Cardiac muscle cell (in vitro differentiated cells and primary cell): Measurements from ENCODE around the gene TAF8. TPM values are rescaled to one million over a fixed set of nuclear protein-coding genes. Genes with fewer than 3 reads are reported as not detected.

ENCODE experiments used
- DNase-seq, 2 donors: peaks; one replicate each; pipeline versions ENCODE4 v3.0.0 to v3.0.0-alpha.2; 2010 to 2017; ENCODE audit warnings: low read depth in 1 of 2, low spot score in 1 of 2
- H3K27ac ChIP-seq: fragments of 200-600 bp; sonication (generic); 2 replicates; pipeline ENCODE4 v1.5.1; 2016
- H3K27me3 ChIP-seq: fragments of 200-600 bp; sonication (generic); 2 replicates; pipeline ENCODE4 v1.6.0; 2016; ENCODE audit warnings: control low read depth
- H3K36me3 ChIP-seq: fragments of 200-600 bp; sonication (generic); 2 replicates; pipeline ENCODE4 v1.5.1; 2016; ENCODE audit warnings: control low read depth
- H3K4me1 ChIP-seq: fragments of 200-600 bp; sonication (generic); 2 replicates; pipeline ENCODE4 v1.8.1; 2017; ENCODE audit warnings: low read depth, mild to moderate bottlenecking, mixed run types
- H3K4me3 ChIP-seq: fragments of 200-600 bp; sonication (generic); 2 replicates; pipeline ENCODE4 v1.5.1; 2016; ENCODE audit warnings: mild to moderate bottlenecking
- H3K9me3 ChIP-seq: fragments of 200-600 bp; sonication (generic); 2 replicates; pipeline ENCODE4 v1.5.1; 2017; ENCODE audit warnings: low read depth, mild to moderate bottlenecking, control low read depth
- polyA plus RNA-seq: library from polyadenylated mRNA; unstranded; fragments of >200 nt; fragmentation: Nextera tagmentation; extraction: Ambion mirVana; gene quantifications from 2 replicates; pipeline ENCODE4 v1.2.1, GENCODE V29; 2016
- total RNA-seq: library from RNA; depleted of rRNA; stranded (reverse); fragments of >200 nt; gene quantifications from 2 replicates; pipeline ENCODE4 v1.2.3, GENCODE V29; 2016
- TF ChIP-seq, protein P1 (sequence below): IDR thresholded peaks from 2 replicates; pipeline ENCODE4 v1.5.1; 2012; ENCODE audit warnings: low read depth, mild to moderate bottlenecking, low read length

TAF8 gene
- total and polyA plus RNA-seq, 2 experiments from 2014 or later, result 18.3 to 31.6 TPM

DNA sequence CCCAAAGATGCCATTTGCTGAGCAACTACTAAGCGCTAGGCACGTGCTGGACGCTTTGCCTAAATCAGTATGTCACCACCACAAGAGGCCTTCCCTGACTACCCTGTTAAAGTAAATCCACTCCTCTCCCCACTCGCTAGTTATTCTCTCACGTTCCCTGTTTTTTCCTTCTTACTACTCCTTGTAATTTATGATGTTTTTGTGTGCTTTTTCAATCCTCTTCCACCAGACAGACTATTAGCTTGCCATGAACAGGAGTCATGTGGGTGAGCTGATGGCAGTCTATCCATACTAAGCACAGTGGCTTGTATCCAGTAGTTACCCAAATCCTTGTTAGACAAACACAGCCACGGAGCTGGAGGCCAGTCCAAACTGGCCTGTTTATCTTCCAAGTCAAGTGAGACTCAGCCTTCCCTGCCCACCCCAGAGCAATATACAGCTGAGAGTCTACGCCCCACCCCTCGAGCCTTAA is 50.9 kb downstream of the TAF8 start:
- Histone ChIP-seq H3K36me3 (no peaks in the 10 kb centered on the region), H3K4me1 (peaks cover 44% of the 10 kb centered on the region), H3K9me3 (no peaks in the 10 kb centered on the region), H3K27ac (peak overlapping the region; percentile 45), H3K27me3 (no peaks in the 10 kb centered on the region), H3K4me3 (no peak overlapping the region)
- TF ChIP-seq, protein P1, sequence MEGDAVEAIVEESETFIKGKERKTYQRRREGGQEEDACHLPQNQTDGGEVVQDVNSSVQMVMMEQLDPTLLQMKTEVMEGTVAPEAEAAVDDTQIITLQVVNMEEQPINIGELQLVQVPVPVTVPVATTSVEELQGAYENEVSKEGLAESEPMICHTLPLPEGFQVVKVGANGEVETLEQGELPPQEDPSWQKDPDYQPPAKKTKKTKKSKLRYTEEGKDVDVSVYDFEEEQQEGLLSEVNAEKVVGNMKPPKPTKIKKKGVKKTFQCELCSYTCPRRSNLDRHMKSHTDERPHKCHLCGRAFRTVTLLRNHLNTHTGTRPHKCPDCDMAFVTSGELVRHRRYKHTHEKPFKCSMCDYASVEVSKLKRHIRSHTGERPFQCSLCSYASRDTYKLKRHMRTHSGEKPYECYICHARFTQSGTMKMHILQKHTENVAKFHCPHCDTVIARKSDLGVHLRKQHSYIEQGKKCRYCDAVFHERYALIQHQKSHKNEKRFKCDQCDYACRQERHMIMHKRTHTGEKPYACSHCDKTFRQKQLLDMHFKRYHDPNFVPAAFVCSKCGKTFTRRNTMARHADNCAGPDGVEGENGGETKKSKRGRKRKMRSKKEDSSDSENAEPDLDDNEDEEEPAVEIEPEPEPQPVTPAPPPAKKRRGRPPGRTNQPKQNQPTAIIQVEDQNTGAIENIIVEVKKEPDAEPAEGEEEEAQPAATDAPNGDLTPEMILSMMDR, result no peak
- peak in 1 of 2 donors; percentile 64 for DNase-seq

DNA sequence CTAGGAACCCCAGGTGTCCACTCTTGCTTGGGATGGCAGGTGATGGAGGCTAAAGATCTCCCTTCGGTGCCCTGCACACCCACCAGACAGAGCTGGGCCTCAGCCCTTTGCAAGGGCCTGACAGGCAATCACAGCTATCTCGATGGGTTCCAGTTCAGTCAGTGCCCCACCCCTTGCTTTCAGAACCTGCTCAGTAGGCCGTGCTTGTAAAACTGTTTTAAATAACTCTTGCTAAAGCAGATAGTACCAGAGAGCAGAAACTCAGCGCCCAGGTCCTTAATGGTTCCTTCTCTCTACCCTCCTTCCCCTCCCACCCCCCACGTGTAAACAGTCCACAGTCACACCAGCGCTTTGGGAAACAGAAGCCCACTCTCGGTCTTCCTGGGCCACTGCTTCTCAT is 52.9 kb downstream of the TAF8 start:
- H3K4me3 ChIP-seq, result no peak overlapping the region
- TF ChIP-seq, protein P1, result no peak
- peak overlapping the region; percentile 64 for H3K27ac ChIP-seq
- H3K36me3 ChIP-seq, result no peaks in the 10 kb centered on the region
- H3K9me3 ChIP-seq, result no peaks in the 10 kb centered on the region
- peaks cover 44% of the 10 kb centered on the region for H3K4me1 ChIP-seq
- H3K27me3 ChIP-seq, result no peaks in the 10 kb centered on the region
- DNase-seq, result peak in 1 of 2 donors; percentile 42

DNA sequence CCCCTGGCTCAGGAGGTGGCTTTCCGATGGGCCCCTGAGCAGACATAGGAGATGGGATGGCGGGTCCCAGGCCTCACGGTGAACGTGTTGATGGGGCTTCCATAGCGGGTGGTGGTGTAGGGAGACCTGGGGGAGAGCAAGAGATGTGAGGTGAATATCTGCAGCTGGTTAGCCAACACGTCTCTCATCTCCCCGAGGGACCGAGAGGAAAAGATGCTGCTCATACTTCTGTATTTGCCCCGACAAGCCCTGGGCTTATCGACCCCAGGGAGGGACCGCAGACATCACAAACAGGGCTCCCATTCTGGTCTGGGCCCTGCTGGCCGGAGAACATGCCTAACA is 53.4 kb downstream of the TAF8 start:
- H3K27ac ChIP-seq, result peak overlapping the region; percentile 64
- no peaks in the 10 kb centered on the region for H3K9me3 ChIP-seq
- H3K27me3 ChIP-seq, result no peaks in the 10 kb centered on the region
- H3K4me1 ChIP-seq, result peaks cover 44% of the 10 kb centered on the region
- no peaks in the 10 kb centered on the region for H3K36me3 ChIP-seq
- H3K4me3 ChIP-seq, result no peak overlapping the region
- no peak for DNase-seq
- TF ChIP-seq, protein P1, result no peak

DNA sequence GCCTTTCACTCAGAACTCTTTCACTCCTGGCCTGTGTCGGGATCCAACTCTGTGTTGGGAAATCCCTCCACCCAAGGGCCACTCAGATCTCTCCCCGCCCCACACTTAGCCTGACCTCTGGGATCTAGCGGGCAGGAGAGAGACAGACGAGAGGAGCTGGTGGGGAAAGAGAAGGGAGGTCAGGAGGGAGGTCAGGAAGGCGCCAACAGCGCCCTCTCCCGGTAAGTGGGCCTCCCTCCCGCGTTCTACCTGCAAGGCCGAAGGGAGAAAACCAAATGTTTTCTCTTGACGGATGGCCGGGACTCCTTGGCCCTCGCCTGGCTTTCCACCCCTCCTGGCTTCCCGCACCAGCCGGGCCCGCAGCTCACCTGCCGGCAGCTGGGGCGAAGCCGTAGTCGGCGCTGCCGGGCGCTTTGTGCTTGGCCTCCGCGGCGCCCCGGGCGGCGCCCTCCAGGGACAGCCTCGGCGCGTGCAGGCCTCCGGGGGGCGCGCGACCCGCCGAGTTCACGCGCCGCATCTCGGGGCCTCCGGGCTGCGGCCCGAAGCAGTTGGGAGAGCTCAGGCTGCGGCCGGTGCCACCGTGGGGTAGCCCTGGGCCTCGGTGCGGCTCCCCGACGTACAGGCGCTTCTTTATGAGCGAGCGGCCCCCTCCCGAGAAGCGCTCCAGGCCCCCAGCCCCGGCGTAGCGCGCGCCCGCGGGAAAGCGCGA is 53.9 kb downstream of the TAF8 start:
- H3K36me3 ChIP-seq, result no peaks in the 10 kb centered on the region
- TF ChIP-seq, protein P1, result peak; percentile 84
- peak overlapping the region; percentile 64 for H3K27ac ChIP-seq
- H3K27me3 ChIP-seq, result no peaks in the 10 kb centered on the region
- no peak overlapping the region for H3K4me3 ChIP-seq
- H3K9me3 ChIP-seq, result no peaks in the 10 kb centered on the region
- peaks cover 42% of the 10 kb centered on the region for H3K4me1 ChIP-seq
- peak; percentile 84 to 90 for DNase-seq

DNA sequence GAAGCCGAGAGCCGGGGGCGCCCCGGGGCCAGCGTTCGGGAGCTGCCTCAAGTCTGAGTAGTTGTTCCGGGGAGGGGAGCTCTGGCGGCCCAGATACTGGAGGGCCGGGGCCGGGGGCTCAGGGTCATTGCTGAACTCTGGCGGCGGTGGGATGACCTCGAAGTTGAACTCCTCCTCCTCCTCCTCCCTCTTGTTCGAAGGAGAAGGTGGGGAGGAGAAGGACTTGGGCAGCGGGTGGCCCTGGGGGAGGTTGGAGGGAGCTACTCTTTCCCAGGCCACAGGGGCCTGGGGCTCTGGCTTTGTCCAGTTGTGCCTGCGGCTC is 54.4 kb downstream of the TAF8 start:
- DNase-seq, result no peak
- H3K27ac ChIP-seq, result no peak overlapping the region
- peaks cover 37% of the 10 kb centered on the region for H3K4me1 ChIP-seq

More for the DNA sequence above, 54.4 kb downstream of the TAF8 start:
- no peaks in the 10 kb centered on the region for H3K9me3 ChIP-seq
- TF ChIP-seq, protein P1, result no peak
- H3K36me3 ChIP-seq, result no peaks in the 10 kb centered on the region
- H3K4me3 ChIP-seq, result no peak overlapping the region
- H3K27me3 ChIP-seq, result no peaks in the 10 kb centered on the region
